ENCODE measurements around the gene UFD1. TPM values are rescaled to one million over a fixed set of nuclear protein-coding genes. Genes with fewer than 3 reads are reported as not detected.
A peak's percentile ranks its signal among the peaks of the same experiment; 100 is the strongest.
"Not testable (repeated sequence)": the region's sequence is repeated elsewhere in the genome, so short reads cannot be mapped to it uniquely, and the experiment has no call there.

UFD1 gene
- total RNA-seq, 1 donor from 2014 or later: 41.8 TPM

GRCh38 chr22:19449422-19449767 is 29.6 kb downstream of the UFD1 start:
- no peaks in the 10 kb centered on the region for H3K9me3 ChIP-seq (replicated peaks)
- peaks cover 44% of the 10 kb centered on the region for H3K36me3 ChIP-seq
- no peak overlapping the region for H3K27ac ChIP-seq (replicated peaks)
- no peaks in the 10 kb centered on the region for H3K27me3 ChIP-seq (ENCODE audit: low read depth)
- intact Hi-C loops (cut with micrococcal nuclease): no loop called here
- H3K4me3 ChIP-seq: no peak overlapping the region
- TF ChIP-seq CTCF (IDR thresholded peaks at IDR 0.05; ENCODE audit: borderline replicate concordance): no peak
- DNase-seq: no peak
- peaks cover 43% of the 10 kb centered on the region for H3K4me1 ChIP-seq

DNA sequence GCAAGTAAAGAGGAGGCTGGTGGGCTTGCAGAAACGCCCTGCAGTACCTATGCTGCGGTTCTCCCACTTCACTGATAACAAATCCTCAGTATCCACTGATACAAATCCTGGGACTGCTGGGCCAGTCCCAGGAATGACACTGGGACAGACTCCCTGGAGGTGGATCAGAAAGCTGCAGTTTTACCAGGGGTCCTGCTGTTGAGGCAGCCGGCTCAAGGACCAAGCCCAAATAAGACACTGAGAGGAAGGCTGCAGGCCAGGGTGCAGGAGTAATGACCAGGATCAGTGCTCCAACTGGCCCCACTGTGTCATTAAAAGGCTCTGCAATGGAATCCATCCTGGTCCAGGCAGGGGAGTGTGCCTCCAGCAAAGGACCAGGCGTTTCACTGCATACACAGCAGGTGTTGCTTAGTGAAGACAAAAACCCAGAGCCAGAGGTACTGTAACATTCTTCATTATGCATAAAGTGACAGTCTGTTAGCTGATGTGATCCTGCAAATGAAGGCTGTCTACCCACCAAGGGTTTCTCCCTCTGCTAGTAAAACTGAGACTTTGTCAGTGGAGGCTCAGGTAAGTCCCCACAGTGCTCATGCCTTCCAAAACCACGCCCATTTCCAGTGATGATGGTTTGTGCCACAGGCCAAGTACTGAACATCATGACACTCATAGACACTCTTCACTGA is 30.1 kb downstream of the UFD1 start:
- peaks cover 48% of the 10 kb centered on the region for H3K4me1 ChIP-seq
- no peak for DNase-seq
- H3K27ac ChIP-seq (replicated peaks): peak overlapping the region; percentile 97
- H3K9me3 ChIP-seq (replicated peaks): no peaks in the 10 kb centered on the region
- TF ChIP-seq CTCF (IDR thresholded peaks at IDR 0.05; ENCODE audit: borderline replicate concordance): no peak
- H3K4me3 ChIP-seq: peak overlapping the region; percentile 90
- H3K27me3 ChIP-seq (ENCODE audit: low read depth): no peaks in the 10 kb centered on the region
- intact Hi-C loops (cut with micrococcal nuclease): no loop called here
- H3K36me3 ChIP-seq: peaks cover 44% of the 10 kb centered on the region

DNA sequence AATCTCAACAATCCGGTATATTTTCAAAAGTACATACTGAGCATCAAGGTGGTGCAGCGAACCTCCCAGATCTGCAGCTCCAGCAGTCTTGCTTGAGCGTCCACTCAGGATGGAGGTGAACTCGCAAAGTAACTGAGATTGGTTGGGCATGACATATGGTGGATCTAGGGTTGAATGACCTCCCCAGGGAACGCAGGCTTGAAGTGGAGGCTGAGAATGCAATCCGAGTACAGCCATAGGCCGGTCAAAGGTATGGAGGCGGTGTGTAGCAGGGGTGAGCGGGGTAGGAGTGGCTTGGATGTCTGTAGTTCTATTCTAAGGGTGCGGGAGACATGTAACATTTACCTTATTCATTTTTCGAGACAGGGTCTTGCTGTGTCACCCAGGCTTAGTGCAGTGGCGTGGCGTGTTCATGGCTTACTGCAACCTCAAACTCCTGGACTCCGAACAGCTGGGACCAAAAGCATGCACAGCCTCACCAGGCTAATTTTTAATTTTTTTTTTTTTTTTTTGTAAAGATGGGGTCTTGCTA is 30.9 kb downstream of the UFD1 start:
- H3K27ac ChIP-seq (replicated peaks): peak overlapping the region; percentile 97
- DNase-seq: no peak
- no peak for TF ChIP-seq CTCF (IDR thresholded peaks at IDR 0.05; ENCODE audit: borderline replicate concordance)
- intact Hi-C loops (cut with micrococcal nuclease): no loop called here
- peak overlapping the region; percentile 90 for H3K4me3 ChIP-seq
- H3K9me3 ChIP-seq (replicated peaks): no peaks in the 10 kb centered on the region
- no peaks in the 10 kb centered on the region for H3K27me3 ChIP-seq (ENCODE audit: low read depth)
- H3K4me1 ChIP-seq: peaks cover 56% of the 10 kb centered on the region
- peaks cover 43% of the 10 kb centered on the region for H3K36me3 ChIP-seq

- H3K27ac ChIP-seq (replicated peaks): peak within 1 kb of the TSS; percentile 97
- intact Hi-C loops (cut with micrococcal nuclease): no loop called here
- no peaks in the 10 kb centered on the region for H3K9me3 ChIP-seq (replicated peaks)
- peak within 1 kb of the TSS; percentile 90 for H3K4me3 ChIP-seq
- peak; percentile 89 for DNase-seq
- H3K27me3 ChIP-seq (ENCODE audit: low read depth): no peaks in the 10 kb centered on the region
- TF ChIP-seq CTCF (IDR thresholded peaks at IDR 0.05; ENCODE audit: borderline replicate concordance): no peak
- peaks cover 37% of the 10 kb centered on the region for H3K36me3 ChIP-seq
- peaks cover 62% of the 10 kb centered on the region for H3K4me1 ChIP-seq
Measured at GRCh38 chr22:19447330-19448075, 31.5 kb downstream of the UFD1 start, which contains the start of gene C22orf39. TSS of gene C22orf39 (minus strand) at chr22:19447711. CDS start at chr22:19447688, 23 bp downstream.

DNA sequence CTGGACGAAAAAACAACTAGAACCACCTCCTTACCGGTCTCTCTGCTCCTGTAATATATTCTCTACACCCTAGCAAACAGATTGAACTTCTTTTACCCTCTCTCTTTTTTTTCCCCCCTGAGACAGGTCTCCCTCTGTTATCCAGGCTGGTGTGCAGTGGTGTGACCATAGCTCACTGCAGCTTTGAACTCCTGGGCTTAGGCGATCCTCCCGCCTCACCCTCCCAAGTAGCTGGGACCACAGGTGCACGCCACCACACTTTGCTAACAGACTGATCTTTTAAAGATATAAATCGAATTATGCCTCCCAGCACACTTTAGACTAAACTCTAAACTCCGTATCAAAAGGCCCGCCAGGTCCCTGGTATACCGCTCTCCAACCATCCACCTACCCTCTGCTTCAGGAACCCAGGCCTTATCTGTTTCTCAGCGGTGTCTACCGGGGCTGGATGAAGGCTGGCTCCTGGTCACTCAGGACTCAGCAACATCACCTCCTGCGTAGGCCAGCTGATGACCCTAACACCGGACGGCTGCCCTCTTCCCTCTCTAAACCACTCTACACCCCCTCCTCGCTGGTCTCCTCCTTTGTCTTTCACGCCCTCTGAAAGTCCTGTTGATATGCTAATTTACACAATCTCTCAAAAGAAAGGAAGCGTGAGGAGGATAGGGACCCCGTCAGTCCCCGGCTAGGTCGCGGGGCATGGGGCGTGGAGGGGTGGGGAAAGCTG is 32.2 kb downstream of the UFD1 start:
- Histone ChIP-seq H3K27ac (replicated peaks) (peak overlapping the region; percentile 97), H3K27me3 (ENCODE audit: low read depth) (no peaks in the 10 kb centered on the region), H3K9me3 (replicated peaks) (no peaks in the 10 kb centered on the region), H3K4me3 (peak overlapping the region; percentile 90), H3K4me1 (peaks cover 69% of the 10 kb centered on the region), H3K36me3 (peaks cover 29% of the 10 kb centered on the region)
- no peak for TF ChIP-seq CTCF (IDR thresholded peaks at IDR 0.05; ENCODE audit: borderline replicate concordance)
- intact Hi-C loops (cut with micrococcal nuclease): no loop called here
- no peak for DNase-seq

GRCh38 chr22:19445279-19445982 is 33.6 kb downstream of the UFD1 start:
- peak overlapping the region; percentile 29 for H3K27ac ChIP-seq (replicated peaks)
- H3K4me3 ChIP-seq; intact Hi-C loops (cut with micrococcal nuclease); H3K9me3 ChIP-seq (replicated peaks); DNase-seq; H3K27me3 ChIP-seq (ENCODE audit: low read depth): not testable (repeated sequence)
- H3K4me1 ChIP-seq: peaks cover 78% of the 10 kb centered on the region
- peaks cover 17% of the 10 kb centered on the region for H3K36me3 ChIP-seq

All from left ventricle myocardium inferior (tissue), 1 donor.